GM12874 (cell line): ENCODE results near the gene FAM53A.

Source experiments
- TF ChIP-seq, protein P1 (sequence below): IDR thresholded peaks from 2 replicates; pipeline ENCODE4 v1.5.1; 2011; ENCODE audit warnings: low read depth, mild to moderate bottlenecking, control low read depth, low read length, moderate library complexity; ENCODE audit not compliant: insufficient read depth

FAM53A gene

DNA sequence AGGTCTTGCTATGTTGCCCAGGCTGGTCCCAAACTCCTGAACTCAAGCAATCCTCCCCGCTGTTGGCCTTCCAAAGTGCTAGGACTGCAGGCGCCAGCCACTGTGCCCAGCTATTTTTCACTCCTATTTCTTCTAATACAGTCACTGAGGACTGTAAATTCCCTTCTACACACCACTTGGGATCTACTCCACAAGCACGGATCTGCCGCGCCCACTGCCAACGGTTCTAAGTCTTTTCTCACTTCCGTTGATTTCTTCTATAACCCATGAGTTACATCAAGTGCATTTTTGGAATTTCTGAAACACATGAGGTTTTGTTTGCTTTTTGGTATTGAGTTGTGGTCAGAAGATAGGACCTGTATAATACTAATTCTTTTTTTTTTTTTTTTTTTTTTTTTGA is 48.6 kb downstream of the FAM53A start:
- TF ChIP-seq, protein P1, sequence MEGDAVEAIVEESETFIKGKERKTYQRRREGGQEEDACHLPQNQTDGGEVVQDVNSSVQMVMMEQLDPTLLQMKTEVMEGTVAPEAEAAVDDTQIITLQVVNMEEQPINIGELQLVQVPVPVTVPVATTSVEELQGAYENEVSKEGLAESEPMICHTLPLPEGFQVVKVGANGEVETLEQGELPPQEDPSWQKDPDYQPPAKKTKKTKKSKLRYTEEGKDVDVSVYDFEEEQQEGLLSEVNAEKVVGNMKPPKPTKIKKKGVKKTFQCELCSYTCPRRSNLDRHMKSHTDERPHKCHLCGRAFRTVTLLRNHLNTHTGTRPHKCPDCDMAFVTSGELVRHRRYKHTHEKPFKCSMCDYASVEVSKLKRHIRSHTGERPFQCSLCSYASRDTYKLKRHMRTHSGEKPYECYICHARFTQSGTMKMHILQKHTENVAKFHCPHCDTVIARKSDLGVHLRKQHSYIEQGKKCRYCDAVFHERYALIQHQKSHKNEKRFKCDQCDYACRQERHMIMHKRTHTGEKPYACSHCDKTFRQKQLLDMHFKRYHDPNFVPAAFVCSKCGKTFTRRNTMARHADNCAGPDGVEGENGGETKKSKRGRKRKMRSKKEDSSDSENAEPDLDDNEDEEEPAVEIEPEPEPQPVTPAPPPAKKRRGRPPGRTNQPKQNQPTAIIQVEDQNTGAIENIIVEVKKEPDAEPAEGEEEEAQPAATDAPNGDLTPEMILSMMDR, result no peak

DNA sequence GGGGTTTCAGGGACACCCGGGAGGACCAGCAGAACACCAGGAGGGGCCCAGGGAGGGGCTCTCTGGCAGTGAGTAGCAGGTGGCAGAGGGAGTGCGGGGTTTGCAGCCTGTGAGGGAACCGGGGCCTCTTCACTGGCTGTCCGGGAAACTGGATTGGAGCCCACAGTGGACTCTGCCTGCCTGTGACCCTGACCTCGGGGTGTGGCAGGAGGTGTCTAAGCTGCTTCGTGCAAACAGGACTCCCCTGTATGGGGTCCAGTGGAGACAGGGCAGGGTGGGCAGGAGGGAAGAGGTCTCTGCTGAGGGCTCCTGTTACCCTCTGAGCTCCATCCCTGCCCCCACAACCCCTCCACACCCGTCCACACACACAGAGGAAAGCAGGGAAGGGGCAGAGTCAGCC is 50.1 kb downstream of the FAM53A start:
- TF ChIP-seq, protein P1, result no peak

DNA sequence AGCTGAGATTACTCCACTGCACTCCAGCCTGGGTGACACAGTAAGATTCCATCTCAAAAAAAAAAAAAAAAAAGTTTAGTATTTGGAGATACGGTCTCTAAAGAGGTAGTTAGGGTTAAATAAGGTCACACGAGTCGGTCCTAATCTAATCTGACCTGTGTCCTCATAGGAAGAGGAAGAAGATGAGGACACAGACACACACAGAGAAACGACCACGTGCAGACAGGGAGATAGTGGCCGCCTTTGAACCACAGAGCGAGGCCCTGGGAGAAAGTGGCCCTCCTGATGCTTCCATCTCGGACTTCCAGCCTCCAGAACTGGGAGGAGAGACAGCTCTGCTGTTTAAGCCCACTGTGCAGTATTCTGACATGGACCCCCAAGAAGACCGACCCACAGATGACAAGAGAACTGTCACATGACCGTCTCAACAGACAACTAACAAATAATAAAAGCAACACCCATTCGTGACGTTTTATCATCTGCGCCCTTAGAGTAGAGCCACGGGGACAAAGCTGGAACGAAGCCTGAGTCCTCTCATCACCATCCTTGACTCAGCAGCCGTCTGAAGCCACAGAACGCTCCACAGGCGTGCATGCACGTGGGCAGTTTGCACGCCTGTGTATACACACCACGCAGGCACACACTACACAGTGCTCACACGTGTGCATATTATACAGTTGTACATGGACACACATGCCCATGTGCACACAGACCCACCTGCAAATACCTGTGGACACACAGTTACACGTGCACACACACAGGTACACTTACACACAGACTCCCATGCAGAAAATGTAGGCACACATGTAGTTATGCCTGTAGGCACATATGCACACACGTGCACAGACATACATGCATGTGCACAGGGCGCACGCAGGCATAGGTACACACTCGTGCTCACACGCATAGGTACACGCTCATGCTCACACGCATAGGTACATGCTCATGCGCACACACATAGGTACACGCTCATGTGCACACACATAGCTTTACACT is 51.7 kb downstream of the FAM53A start:
- TF ChIP-seq, protein P1, result no peak

DNA sequence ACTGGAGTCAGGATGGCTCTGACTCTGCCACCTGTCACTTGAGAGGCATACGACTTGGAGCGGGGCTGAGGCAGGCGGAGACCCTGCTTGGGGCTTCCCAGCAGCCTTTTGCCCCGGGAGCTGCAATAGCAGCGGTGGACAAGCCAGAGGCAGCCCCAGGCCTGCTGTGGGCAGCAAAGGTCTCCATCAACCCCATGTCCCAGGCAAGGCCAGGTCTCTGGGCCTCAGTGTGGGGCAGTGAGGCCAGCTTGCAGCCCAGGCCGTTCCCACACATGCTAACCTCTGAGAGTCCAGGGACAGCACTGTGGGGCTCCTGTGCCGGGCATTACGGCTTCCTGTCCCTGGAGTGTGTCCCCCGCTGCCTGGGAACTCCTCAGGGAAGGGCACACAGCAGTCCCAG is 53.0 kb downstream of the FAM53A start:
- TF ChIP-seq, protein P1, result no peak

DNA sequence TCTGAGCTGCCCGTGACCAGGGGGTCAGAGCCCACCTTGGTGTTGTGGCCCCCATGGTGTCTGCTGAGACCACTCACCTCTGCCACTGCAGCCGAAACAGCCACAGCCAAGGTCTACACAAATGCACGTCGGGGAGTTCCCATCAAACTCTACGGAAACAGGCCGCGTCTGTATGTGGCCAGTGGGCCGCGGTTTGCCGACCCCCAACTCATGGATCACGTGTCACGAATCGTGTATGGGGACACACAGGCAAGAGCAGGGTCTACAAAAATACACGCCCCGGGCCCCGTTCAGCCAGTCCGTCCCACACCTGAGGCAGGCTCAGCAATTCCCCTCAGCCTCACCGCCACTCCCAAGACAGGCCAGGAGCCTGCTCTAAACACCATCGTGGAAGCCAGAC is 53.8 kb downstream of the FAM53A start:
- TF ChIP-seq, protein P1, result no peak

DNA sequence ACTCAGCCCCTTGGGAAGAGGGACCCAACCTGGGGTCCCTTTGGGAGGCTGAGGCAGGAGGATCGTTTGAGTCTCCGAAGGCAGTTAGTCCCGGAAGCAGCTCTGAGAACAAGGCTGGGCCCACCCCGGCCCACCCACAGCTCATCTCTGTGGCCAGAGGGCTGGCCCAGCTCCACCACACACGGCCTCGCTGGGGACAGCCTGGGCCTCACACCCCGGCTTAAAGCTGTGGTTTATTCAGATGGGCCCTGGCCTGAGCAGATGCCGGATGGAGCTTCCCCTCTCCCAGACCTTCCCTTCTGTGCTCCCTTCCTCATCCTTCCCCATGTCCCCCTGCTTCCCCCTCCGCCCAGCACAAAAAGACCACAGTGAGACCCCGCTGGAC is 54.4 kb downstream of the FAM53A start:
- TF ChIP-seq, protein P1, result no peak

DNA sequence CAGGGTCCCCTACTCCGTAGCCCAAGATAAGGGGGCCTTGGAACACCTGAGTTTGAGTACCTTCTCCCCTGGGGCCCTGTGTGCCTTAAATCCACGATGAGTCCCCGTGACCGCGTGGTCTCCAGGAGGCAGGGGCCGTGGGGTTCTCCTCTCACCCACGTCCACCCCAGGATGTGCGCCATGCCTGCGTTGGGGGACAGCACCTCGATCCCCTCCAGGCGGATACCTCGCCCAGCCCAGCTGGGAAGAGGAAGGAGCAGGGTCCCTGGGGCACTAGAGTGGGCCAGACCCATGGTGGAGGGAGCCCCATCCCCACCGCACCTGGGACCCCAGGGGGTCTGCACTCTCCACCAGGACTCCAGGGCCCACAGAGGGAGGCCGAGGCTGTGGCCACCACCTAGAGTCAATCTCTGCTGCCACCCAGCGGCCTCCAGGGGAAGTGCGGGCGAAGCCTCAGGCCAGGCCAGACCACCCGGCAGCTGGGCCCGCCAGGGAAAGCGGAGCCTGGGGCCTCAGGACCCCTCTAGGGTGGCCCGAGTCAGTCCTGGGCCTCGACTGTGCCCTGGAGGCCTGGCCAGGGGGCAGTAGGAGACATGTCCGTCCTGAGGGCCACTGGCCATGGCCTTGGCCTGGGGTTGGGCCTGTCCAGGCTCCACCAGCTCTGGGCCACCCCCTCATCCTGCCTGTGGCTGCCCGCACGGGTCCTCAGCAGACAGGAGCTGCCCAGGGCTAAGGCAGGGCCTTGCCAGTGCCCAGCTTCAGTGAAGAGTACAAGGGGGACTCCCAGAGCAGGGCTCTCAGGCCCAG is 55.0 kb downstream of the FAM53A start:
- TF ChIP-seq, protein P1, result peak; percentile 93
